Measurements from ENCODE around the gene SNAPIN.

The SNAPIN gene

DNA sequence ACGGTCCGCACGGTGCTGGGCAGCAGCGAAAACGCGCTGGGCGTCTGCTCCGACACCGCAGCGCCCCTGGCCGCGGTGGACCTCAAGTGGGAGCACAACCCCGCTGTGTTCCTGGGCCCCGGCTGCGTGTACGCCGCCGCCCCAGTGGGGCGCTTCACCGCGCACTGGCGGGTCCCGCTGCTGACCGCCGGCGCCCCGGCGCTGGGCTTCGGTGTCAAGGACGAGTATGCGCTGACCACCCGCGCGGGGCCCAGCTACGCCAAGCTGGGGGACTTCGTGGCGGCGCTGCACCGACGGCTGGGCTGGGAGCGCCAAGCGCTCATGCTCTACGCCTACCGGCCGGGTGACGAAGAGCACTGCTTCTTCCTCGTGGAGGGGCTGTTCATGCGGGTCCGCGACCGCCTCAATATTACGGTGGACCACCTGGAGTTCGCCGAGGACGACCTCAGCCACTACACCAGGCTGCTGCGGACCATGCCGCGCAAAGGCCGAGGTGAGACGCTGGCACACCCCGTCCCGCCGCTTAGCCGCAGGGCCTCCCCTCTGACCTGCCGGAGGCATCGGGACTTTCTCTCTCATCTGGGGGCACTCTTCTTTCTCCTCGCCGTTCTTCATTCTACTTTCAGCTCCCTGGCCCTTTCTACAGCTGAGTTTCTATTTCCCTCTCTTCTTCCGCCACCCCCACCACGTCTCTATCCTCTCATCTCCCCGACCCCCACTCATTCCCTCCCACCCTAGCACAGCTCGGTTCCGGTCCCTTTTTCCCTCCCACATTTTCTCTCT lies 21.0 kb downstream of the SNAPIN start:
- peak; percentile 32 for DNase-seq

DNA sequence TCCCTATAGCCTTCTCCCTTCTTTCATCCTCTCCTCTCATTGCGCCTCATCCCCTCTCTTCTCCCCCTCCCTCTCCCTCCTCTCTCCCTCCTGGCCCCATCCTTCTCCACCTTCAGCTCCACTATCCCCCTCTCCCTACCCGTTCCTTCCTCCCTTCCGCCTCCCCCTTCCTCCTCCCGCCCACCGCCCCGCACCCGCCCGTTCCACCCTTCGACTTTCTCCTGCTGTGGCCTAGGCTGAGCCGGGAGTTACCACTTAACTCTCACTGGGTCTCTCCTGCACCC lies 21.6 kb downstream of the SNAPIN start:
- no peak for DNase-seq

GRCh38 chr1:153682730-153683129 lies 24.2 kb downstream of the SNAPIN start:
- DNase-seq, result no peak

DNA sequence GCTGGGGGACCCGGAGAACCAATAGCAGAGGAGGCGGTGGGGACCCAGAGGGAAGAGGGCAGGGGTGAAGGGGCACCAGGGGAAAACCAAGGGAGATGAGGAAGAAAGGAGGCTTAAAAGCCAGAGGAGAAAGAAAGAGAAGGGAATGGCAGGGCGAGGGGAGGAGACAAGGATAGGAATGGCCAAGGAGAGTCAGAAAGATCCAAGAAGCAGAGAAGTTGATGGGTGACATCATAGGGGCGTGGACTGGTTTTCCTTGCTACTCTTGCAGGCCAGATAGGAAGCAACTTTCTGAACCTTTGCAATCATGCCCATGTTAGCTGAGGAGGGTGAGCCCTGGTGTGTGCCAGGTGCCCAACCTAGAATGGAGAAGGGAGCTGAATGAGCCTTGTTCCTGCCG lies 25.4 kb downstream of the SNAPIN start:
- no peak for DNase-seq

- DNase-seq, result no peak
Observed at GRCh38 chr1:153684892-153685291, 26.4 kb downstream of the SNAPIN start.

GRCh38 chr1:153685544-153686340 lies 27.2 kb downstream of the SNAPIN start:
- no peak for DNase-seq

DNA sequence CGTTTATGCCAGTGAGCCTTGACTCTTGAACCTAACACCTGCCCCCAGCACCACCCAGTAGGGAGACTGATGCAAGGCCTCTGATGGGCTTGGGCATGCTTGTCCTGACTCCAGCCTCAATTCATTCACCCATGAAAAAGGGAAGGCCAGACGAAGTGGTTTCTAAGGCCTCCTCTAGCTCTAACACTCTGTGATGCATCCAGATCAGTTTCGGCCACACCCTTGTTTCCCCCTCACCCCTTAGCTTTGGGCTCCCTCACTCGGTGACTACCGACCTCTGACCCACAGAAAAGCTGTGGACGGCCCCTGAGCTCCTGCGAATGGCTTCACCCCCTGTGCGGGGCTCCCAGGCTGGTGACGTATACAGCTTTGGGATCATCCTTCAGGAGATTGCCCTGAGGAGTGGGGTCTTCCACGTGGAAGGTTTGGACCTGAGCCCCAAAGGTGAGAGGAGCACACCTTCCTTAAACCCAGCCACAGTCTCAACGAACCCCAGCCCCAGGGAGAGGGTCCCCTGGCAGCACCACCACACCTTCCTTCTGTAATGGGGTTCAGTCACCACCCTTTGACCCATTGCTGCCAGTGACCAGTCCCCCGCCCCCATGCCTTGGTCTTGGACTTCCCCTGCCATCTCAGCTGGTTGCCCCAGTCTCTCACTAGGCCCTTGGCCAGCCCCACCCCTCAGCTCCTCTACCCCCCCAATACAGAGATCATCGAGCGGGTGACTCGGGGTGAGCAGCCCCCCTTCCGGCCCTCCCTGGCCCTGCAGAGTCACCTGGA lies 29.0 kb downstream of the SNAPIN start:
- DNase-seq, result no peak

DNA sequence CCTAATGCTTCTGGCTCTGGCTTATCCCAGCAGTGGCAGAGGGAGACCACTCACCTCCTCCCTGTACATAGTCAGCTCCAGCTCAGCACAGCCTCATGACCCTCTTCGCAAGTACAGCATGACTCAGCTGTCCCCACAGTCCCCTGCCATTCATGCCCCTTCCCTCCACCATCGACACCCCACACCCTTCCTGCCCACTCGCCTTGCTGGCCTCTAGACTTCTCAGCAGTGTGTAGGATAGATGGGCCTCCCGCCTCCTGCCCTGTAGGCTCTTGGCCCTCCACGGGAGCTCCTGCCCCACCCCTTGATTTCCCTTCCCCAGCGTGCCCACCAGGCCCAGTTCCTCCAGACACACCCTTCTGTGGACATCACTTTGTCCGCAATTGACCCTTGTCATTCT lies 29.8 kb downstream of the SNAPIN start:
- DNase-seq, result no peak

DNA sequence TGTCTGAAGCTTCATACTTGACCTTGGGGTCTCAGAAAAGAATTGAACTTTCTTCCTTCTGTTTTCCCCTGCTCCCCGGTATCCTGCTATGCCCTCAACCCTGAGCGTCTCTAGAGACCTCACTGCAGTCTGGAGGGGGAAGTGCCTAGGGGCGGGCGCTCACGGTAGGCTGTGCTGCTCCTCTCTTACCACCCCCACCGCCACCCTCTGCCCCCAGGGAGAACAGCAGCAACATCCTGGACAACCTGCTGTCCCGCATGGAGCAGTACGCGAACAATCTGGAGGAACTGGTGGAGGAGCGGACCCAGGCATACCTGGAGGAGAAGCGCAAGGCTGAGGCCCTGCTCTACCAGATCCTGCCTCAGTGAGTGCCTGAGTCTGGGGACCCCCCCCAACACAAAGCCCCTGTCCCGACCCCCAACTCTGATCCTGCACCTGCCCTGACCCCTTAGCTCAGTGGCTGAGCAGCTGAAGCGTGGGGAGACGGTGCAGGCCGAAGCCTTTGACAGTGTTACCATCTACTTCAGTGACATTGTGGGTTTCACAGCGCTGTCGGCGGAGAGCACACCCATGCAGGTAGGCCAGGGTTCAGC lies 30.3 kb downstream of the SNAPIN start:
- no peak for DNase-seq

DNA sequence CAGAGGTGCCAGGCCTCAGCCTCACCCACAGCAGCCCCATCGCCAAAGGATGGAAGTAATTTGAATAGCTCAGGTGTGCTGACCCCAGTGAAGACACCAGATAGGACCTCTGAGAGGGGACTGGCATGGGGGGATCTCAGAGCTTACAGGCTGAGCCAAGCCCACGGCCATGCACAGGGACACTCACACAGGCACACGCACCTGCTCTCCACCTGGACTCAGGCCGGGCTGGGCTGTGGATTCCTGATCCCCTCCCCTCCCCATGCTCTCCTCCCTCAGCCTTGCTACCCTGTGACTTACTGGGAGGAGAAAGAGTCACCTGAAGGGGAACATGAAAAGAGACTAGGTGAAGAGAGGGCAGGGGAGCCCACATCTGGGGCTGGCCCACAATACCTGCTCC lies 35.0 kb downstream of the SNAPIN start:
- DNase-seq, result no peak

DNA sequence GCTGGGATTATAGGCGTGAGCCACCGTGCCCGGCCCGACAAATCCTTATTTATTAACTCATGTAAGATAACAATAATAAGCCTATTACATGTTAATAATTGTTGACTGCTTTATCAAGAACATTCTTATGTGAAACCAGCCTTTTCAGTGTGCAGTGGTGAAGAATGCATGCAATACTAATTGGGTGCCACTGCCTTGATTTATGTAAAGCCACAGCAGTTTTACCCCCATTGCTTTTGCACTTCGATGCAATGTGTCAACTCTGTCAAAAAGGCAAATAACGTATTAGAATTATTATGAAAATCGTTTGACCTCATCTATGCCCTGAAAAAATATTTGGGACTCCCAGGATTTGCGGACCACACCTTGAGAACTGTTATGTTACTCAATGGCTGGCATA lies 38.2 kb downstream of the SNAPIN start:
- no peak for DNase-seq

- no peak for DNase-seq
Observed at GRCh38 chr1:153697191-153698019, 38.9 kb downstream of the SNAPIN start.

DNA sequence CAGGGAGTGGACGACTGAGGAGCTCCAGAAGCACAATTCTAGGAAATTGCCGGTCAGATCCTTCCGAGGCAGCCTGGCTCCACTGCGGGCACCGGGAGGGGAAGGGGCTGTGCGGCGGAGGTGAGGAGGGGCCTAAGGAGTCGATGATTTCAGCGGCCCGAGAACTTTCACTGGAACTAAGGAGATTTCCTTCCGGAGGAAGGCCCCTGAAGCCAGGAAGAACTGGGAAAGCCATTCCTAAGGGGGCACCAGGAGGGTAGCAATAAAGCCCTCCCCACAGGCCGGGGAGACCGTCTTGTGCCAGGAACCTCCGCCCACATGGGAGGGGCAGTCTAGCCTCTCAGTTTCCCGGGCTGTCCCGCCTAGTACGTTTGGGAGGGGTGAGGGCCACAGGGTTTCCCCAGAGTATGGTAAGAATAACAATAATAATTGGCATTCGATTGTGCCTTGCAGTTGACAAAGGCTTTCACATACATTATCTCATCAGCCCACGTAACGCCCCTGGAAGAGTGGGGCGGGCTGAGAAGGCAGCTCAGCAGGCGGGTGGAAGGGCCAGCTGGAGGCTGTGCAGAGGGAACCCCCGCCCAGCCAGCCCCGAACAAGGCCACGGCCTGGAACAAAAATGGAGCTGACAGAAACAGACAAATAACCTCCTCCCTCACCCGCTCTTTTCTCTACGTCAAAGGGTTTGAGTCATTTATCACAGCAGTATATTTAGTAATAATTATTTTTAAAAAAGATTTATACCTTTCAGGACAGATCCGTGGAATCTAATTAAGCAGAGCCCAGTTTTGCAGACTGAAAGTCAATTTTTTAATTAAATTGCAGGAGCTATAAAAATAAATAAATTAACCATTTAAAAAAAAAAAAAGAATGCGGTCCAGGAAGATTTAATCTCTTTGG lies 39.8 kb downstream of the SNAPIN start:
- DNase-seq, result no peak

DNA sequence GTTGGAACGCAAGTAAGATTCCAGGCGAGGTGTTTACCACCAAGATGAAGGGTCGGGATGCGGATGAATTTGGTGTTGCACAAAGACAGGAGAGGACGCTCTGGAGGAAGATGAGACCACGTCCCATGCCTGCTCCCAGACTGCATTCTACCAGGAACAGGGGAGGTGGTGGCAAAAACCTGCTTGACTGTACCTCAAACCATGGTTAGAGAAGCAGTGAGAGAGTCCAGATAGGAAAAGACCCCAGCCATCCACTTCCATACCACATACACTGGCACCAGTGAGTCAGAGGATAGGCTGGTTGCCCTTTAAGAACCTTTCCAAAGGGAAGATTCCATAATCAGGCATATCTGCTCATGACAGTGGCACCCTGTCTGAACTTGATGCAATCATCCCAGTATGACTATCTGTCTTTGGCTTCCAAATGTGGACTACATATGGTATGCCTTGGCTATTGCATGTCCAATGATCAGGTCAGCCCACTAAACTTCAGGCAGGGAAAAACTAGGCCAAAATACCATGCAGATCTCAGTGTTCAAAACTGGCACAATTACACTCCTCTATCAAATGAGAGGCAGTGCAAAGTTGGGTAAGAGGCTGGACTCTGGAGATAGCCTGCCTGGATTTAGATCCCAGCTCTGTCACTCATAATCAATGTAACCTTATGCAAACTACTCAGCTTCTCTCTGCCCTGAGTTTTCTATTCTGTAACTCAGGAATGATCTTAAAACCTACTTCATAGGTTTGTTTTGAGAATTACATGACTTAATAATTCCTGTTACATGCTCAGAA lies 40.6 kb downstream of the SNAPIN start:
- DNase-seq, result no peak

- DNase-seq, result no peak
Observed at GRCh38 chr1:153699768-153700167, 41.3 kb downstream of the SNAPIN start.

- DNase-seq, result no peak
Observed at GRCh38 chr1:153705484-153705883, 47.0 kb downstream of the SNAPIN start.

GRCh38 chr1:153711026-153711425 lies 52.5 kb downstream of the SNAPIN start:
- no peak for DNase-seq
